ENCODE results near the gene APPL2.

APPL2 gene

GRCh38 chr12:105175397-105175990, 60.5 kb downstream of the APPL2 start:
- H3K4me1 ChIP-seq (ENCODE audit: control insufficient read depth, insufficient read depth, low read length) = no peaks in the 10 kb centered on the region
- no peaks in the 10 kb centered on the region for H3K9me3 ChIP-seq (ENCODE audit: control insufficient read depth, low read length)
- H3K36me3 ChIP-seq (ENCODE audit: control insufficient read depth, insufficient read depth, low read length) = peaks cover 8% of the 10 kb centered on the region
- H3K9ac ChIP-seq (ENCODE audit: low read length) = no peak overlapping the region
- H3K4me3 ChIP-seq (ENCODE audit: low read length) = no peak overlapping the region
- H3K27me3 ChIP-seq (ENCODE audit: control insufficient read depth, insufficient read depth, low read length) = no peaks in the 10 kb centered on the region

- H3K9me3 ChIP-seq (ENCODE audit: control insufficient read depth, low read length) = no peaks in the 10 kb centered on the region
- H3K36me3 ChIP-seq (ENCODE audit: control insufficient read depth, insufficient read depth, low read length) = peaks cover 8% of the 10 kb centered on the region
- no peak overlapping the region for H3K4me3 ChIP-seq (ENCODE audit: low read length)
These were observed 64.1 kb downstream of the APPL2 start for GRCh38 chr12:105171691-105172436.

DNA sequence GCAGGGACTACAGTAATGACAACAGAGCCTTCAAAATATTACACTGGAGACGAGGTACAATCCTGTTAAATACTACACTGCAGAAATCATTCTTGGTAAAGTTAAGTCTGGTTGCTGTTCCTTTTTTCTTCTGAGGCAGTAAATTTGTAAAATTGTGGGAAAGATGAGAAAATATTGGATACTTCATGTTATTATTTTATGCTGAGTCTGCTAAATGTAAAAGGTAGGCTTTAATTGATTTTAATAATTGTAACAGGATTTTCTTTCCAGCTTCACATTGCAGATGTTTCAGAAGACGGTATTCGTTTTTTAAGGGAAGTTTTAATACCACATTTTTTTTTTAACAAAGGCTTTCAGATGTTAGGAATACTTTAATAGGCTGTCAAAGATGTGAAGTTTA, 65.8 kb downstream of the APPL2 start:
- no peak overlapping the region for H3K9ac ChIP-seq (ENCODE audit: low read length)
- no peaks in the 10 kb centered on the region for H3K9me3 ChIP-seq (ENCODE audit: control insufficient read depth, low read length)
- no peaks in the 10 kb centered on the region for H3K27me3 ChIP-seq (ENCODE audit: control insufficient read depth, insufficient read depth, low read length)
- H3K4me3 ChIP-seq (ENCODE audit: low read length) = no peak overlapping the region
- H3K36me3 ChIP-seq (ENCODE audit: control insufficient read depth, insufficient read depth, low read length) = peaks cover 2% of the 10 kb centered on the region
- no peaks in the 10 kb centered on the region for H3K4me1 ChIP-seq (ENCODE audit: control insufficient read depth, insufficient read depth, low read length)

More at GRCh38 chr12:105171691-105172436, 64.1 kb downstream of the APPL2 start:
- no peaks in the 10 kb centered on the region for H3K27me3 ChIP-seq (ENCODE audit: control insufficient read depth, insufficient read depth, low read length)
- H3K9ac ChIP-seq (ENCODE audit: low read length) = no peak overlapping the region
- no peaks in the 10 kb centered on the region for H3K4me1 ChIP-seq (ENCODE audit: control insufficient read depth, insufficient read depth, low read length)

- H3K9ac ChIP-seq (ENCODE audit: low read length) = no peak overlapping the region
- no peaks in the 10 kb centered on the region for H3K9me3 ChIP-seq (ENCODE audit: control insufficient read depth, low read length)
- H3K36me3 ChIP-seq (ENCODE audit: control insufficient read depth, insufficient read depth, low read length) = peaks cover 6% of the 10 kb centered on the region
- H3K4me3 ChIP-seq (ENCODE audit: low read length) = no peak overlapping the region
- H3K27me3 ChIP-seq (ENCODE audit: control insufficient read depth, insufficient read depth, low read length) = no peaks in the 10 kb centered on the region
- no peaks in the 10 kb centered on the region for H3K4me1 ChIP-seq (ENCODE audit: control insufficient read depth, insufficient read depth, low read length)
These were observed 68.0 kb downstream of the APPL2 start for GRCh38 chr12:105168006-105168405.

GRCh38 chr12:105167346-105167745, 68.6 kb downstream of the APPL2 start:
- Histone ChIP-seq H3K27me3 (ENCODE audit: control insufficient read depth, insufficient read depth, low read length) (no peaks in the 10 kb centered on the region), H3K9me3 (ENCODE audit: control insufficient read depth, low read length) (no peaks in the 10 kb centered on the region), H3K9ac (ENCODE audit: low read length) (no peak overlapping the region), H3K4me3 (ENCODE audit: low read length) (no peak overlapping the region), H3K4me1 (ENCODE audit: control insufficient read depth, insufficient read depth, low read length) (no peaks in the 10 kb centered on the region), H3K36me3 (ENCODE audit: control insufficient read depth, insufficient read depth, low read length) (peaks cover 6% of the 10 kb centered on the region)

- no peak overlapping the region for H3K4me3 ChIP-seq (ENCODE audit: low read length)
- peaks cover 6% of the 10 kb centered on the region for H3K36me3 ChIP-seq (ENCODE audit: control insufficient read depth, insufficient read depth, low read length)
- H3K4me1 ChIP-seq (ENCODE audit: control insufficient read depth, insufficient read depth, low read length) = no peaks in the 10 kb centered on the region
- no peak overlapping the region for H3K9ac ChIP-seq (ENCODE audit: low read length)
- H3K27me3 ChIP-seq (ENCODE audit: control insufficient read depth, insufficient read depth, low read length) = no peaks in the 10 kb centered on the region
- no peaks in the 10 kb centered on the region for H3K9me3 ChIP-seq (ENCODE audit: control insufficient read depth, low read length)
These were observed 69.2 kb downstream of the APPL2 start for GRCh38 chr12:105166736-105167135.

DNA sequence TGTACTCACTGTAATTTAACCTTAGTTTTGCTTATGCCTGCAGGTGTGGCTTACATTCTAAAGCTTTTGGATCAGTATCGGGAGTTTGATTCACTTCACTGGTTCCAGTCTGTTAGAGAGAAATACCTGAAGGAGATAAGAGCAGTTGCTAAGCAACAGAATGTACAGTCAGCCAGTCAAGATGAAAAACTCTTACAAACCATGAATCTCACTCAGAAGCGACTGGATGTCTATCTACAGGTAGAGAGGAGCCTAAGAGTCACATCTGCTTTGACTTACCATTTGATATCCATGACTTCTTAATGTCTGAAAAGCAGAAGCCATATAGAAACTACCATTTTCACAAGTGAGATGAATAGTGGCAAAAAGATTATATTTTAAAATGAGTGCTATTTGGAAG, 71.9 kb downstream of the APPL2 start:
- Histone ChIP-seq H3K9me3 (ENCODE audit: control insufficient read depth, low read length) (no peaks in the 10 kb centered on the region), H3K4me3 (ENCODE audit: low read length) (no peak overlapping the region), H3K9ac (ENCODE audit: low read length) (no peak overlapping the region), H3K27me3 (ENCODE audit: control insufficient read depth, insufficient read depth, low read length) (no peaks in the 10 kb centered on the region), H3K4me1 (ENCODE audit: control insufficient read depth, insufficient read depth, low read length) (no peaks in the 10 kb centered on the region), H3K36me3 (ENCODE audit: control insufficient read depth, insufficient read depth, low read length) (peaks cover 6% of the 10 kb centered on the region)

- Histone ChIP-seq H3K4me1 (ENCODE audit: control insufficient read depth, insufficient read depth, low read length) (no peaks in the 10 kb centered on the region), H3K36me3 (ENCODE audit: control insufficient read depth, insufficient read depth, low read length) (peaks cover 7% of the 10 kb centered on the region), H3K4me3 (ENCODE audit: low read length) (no peak overlapping the region), H3K27me3 (ENCODE audit: control insufficient read depth, insufficient read depth, low read length) (no peaks in the 10 kb centered on the region), H3K9me3 (ENCODE audit: control insufficient read depth, low read length) (no peaks in the 10 kb centered on the region), H3K9ac (ENCODE audit: low read length) (no peak overlapping the region)
These were observed 73.8 kb downstream of the APPL2 start for GRCh38 chr12:105162174-105162573.

- H3K9me3 ChIP-seq (ENCODE audit: control insufficient read depth, low read length) = no peaks in the 10 kb centered on the region
- no peaks in the 10 kb centered on the region for H3K27me3 ChIP-seq (ENCODE audit: control insufficient read depth, insufficient read depth, low read length)
- H3K4me3 ChIP-seq (ENCODE audit: low read length) = no peak overlapping the region
- peaks cover 4% of the 10 kb centered on the region for H3K36me3 ChIP-seq (ENCODE audit: control insufficient read depth, insufficient read depth, low read length)
- H3K9ac ChIP-seq (ENCODE audit: low read length) = no peak overlapping the region
- H3K4me1 ChIP-seq (ENCODE audit: control insufficient read depth, insufficient read depth, low read length) = no peaks in the 10 kb centered on the region
These were observed 77.1 kb downstream of the APPL2 start for GRCh38 chr12:105158876-105159275.

- peaks cover 4% of the 10 kb centered on the region for H3K36me3 ChIP-seq (ENCODE audit: control insufficient read depth, insufficient read depth, low read length)
- no peak overlapping the region for H3K9ac ChIP-seq (ENCODE audit: low read length)
- H3K4me1 ChIP-seq (ENCODE audit: control insufficient read depth, insufficient read depth, low read length) = no peaks in the 10 kb centered on the region
- no peak overlapping the region for H3K4me3 ChIP-seq (ENCODE audit: low read length)
- no peaks in the 10 kb centered on the region for H3K9me3 ChIP-seq (ENCODE audit: control insufficient read depth, low read length)
- H3K27me3 ChIP-seq (ENCODE audit: control insufficient read depth, insufficient read depth, low read length) = no peaks in the 10 kb centered on the region
These were observed 78.4 kb downstream of the APPL2 start for GRCh38 chr12:105157606-105158005.

GRCh38 chr12:105156260-105156659, 79.7 kb downstream of the APPL2 start:
- H3K4me3 ChIP-seq (ENCODE audit: low read length) = no peak overlapping the region
- no peaks in the 10 kb centered on the region for H3K9me3 ChIP-seq (ENCODE audit: control insufficient read depth, low read length)
- H3K4me1 ChIP-seq (ENCODE audit: control insufficient read depth, insufficient read depth, low read length) = no peaks in the 10 kb centered on the region
- H3K36me3 ChIP-seq (ENCODE audit: control insufficient read depth, insufficient read depth, low read length) = peaks cover 4% of the 10 kb centered on the region
- no peaks in the 10 kb centered on the region for H3K27me3 ChIP-seq (ENCODE audit: control insufficient read depth, insufficient read depth, low read length)
- H3K9ac ChIP-seq (ENCODE audit: low read length) = no peak overlapping the region

DNA sequence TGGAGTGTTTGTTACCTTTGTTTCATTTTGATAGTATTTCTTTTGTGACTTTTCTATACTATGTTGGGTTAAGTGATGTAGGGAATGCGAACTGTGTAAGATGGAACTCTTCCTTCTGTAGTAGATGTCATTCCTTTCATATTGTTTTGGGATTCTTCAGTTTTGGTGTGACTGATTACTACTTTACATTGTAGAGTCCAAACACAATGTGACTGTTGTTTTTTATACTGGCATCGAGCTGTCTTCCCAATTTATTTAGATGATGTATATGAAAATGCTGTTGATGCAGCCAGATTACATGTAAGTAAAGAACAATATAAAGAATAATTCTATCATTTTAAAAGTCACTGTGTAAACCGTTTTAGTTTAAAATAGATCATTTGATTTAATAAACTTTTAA, 93.7 kb downstream of the APPL2 start:
- no peaks in the 10 kb centered on the region for H3K9me3 ChIP-seq (ENCODE audit: control insufficient read depth, low read length)
- H3K27me3 ChIP-seq (ENCODE audit: control insufficient read depth, insufficient read depth, low read length) = no peaks in the 10 kb centered on the region
- H3K36me3 ChIP-seq (ENCODE audit: control insufficient read depth, insufficient read depth, low read length) = no peaks in the 10 kb centered on the region
- no peak overlapping the region for H3K9ac ChIP-seq (ENCODE audit: low read length)
- H3K4me1 ChIP-seq (ENCODE audit: control insufficient read depth, insufficient read depth, low read length) = no peaks in the 10 kb centered on the region
- no peak overlapping the region for H3K4me3 ChIP-seq (ENCODE audit: low read length)

All from mucosa of stomach (tissue), 1 donor.